MCF 10A (cell line): ENCODE data around the gene CBX3. TPM values are rescaled to one million over a fixed set of nuclear protein-coding genes. Genes with fewer than 3 reads are reported as not detected.

Experiments used
- BruUV-seq: library from RNA; stranded (reverse); fragments of 400-500 nt; replicated peaks from 2 replicates; lab custom pipeline; 2021; lab: Mats Ljungman, UMichigan
- CTCF ChIA-PET: fragments of 300-600 bp; sonication (Branson Sonifier 250); formaldehyde crosslinking; extraction: SDS; loops from one replicate; lab custom pipeline; 2021; ENCODE audit warnings: antibody characterized with exemption, inconsistent platforms; lab: Yijun Ruan, JAX
- POLR2A ChIA-PET: fragments of 300-600, 350-650 bp; sonication (Branson Sonifier 250); formaldehyde crosslinking; extraction: SDS; loops from one replicate; lab custom pipeline; 2020; ENCODE audit warnings: antibody characterized with exemption, inconsistent platforms; lab: Yijun Ruan, JAX
- DNase-seq: peaks from one replicate; pipeline ENCODE4 v3.0.0-alpha.2; 2018; ENCODE audit not compliant: unreplicated experiment
- H3K27ac Mint-ChIP-seq: one replicate; pipeline ENCODE4 v1.8.0; 2022; ENCODE audit warnings: mild to moderate bottlenecking, low read depth, mixed read lengths; ENCODE audit not compliant: unreplicated experiment
- H3K27me3 Mint-ChIP-seq: one replicate; pipeline ENCODE4 v1.8.0; 2022; ENCODE audit warnings: mixed read lengths; ENCODE audit not compliant: insufficient read depth, unreplicated experiment
- H3K36me3 Mint-ChIP-seq: one replicate; pipeline ENCODE4 v1.8.0; 2022; ENCODE audit warnings: mild to moderate bottlenecking, moderate library complexity, mixed read lengths; ENCODE audit not compliant: insufficient read depth, unreplicated experiment
- H3K4me1 Mint-ChIP-seq: one replicate; pipeline ENCODE4 v1.8.0; 2022; ENCODE audit warnings: mixed read lengths; ENCODE audit not compliant: insufficient read depth, unreplicated experiment
- H3K4me3 Mint-ChIP-seq: one replicate; pipeline ENCODE4 v1.8.0; 2022; ENCODE audit warnings: mild to moderate bottlenecking, moderate library complexity, mixed read lengths; ENCODE audit not compliant: unreplicated experiment
- H3K9me3 Mint-ChIP-seq: one replicate; pipeline ENCODE4 v1.8.0; 2022; ENCODE audit warnings: mixed read lengths; ENCODE audit not compliant: unreplicated experiment
- intact Hi-C: fragments of 100-400 bp; cut with micrococcal nuclease; formaldehyde crosslinking; loops from 2 replicates; pipeline ENCODE4 v1.14.1; 2022
- total RNA-seq: library from RNA; stranded (reverse); gene quantifications from 2 replicates; pipeline ENCODE4 v1.2.3, GENCODE V29; 2022
- TF ChIP-seq, protein P1 (sequence below): fragments of 200-600 bp; IDR thresholded peaks from one replicate; pipeline ENCODE4 v1.8.0; 2022; ENCODE audit warnings: antibody characterized with exemption, mild to moderate bottlenecking; ENCODE audit not compliant: unreplicated experiment

The CBX3 gene
- total RNA-seq, 1 experiment from 2014 or later = 171 TPM

DNA sequence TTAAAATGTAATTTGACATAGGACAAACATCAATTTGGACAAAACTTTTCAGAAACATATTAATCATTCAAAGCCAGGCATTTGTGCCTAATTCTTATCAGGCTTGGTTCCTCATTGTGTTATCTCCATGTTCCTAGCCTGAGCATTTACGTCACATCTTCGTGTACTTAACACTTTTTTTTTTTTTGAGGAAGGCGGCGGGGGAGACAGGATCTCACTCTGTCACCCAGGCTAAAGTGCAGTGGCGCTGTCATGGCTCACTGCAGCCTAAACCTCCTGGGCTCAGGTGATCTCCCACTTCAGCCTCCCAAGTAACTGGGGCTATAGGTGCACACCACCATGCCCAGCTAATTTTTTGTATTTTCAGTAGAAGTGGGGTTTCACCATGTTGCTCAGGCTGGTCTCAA, 20.8 kb upstream of the CBX3 start:
- Mint-ChIP-seq H3K27ac (no peak overlapping the region), H3K4me1 (peaks cover 6% of the 10 kb centered on the region), H3K27me3 (no peaks in the 10 kb centered on the region), H3K4me3 (no peak overlapping the region), H3K9me3 (no peaks in the 10 kb centered on the region), H3K36me3 (peaks cover 25% of the 10 kb centered on the region)
- CTCF ChIA-PET = interaction anchor here (0.6 to 4.7 kb wide), 4 partner anchors 89 to 288 kb away, joined by 3 to 28 read pairs (median 8); no protein-coding TSS in a partner anchor
- intact Hi-C loops = loop anchor here (2.0 kb wide), 1 partner anchor 90 kb away; no protein-coding TSS in a partner anchor
- POLR2A ChIA-PET = interaction anchor here (0.6 to 11.9 kb wide), 14 partner anchors 8 to 287 kb away, joined by 3 to 202 read pairs (median 3); partner anchors contain the start of genes CBX3, HNRNPA2B1 and NFE2L3
- DNase-seq = no peak
- no TSS peak for BruUV-seq
- TF ChIP-seq, protein P1, sequence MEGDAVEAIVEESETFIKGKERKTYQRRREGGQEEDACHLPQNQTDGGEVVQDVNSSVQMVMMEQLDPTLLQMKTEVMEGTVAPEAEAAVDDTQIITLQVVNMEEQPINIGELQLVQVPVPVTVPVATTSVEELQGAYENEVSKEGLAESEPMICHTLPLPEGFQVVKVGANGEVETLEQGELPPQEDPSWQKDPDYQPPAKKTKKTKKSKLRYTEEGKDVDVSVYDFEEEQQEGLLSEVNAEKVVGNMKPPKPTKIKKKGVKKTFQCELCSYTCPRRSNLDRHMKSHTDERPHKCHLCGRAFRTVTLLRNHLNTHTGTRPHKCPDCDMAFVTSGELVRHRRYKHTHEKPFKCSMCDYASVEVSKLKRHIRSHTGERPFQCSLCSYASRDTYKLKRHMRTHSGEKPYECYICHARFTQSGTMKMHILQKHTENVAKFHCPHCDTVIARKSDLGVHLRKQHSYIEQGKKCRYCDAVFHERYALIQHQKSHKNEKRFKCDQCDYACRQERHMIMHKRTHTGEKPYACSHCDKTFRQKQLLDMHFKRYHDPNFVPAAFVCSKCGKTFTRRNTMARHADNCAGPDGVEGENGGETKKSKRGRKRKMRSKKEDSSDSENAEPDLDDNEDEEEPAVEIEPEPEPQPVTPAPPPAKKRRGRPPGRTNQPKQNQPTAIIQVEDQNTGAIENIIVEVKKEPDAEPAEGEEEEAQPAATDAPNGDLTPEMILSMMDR = no peak

DNA sequence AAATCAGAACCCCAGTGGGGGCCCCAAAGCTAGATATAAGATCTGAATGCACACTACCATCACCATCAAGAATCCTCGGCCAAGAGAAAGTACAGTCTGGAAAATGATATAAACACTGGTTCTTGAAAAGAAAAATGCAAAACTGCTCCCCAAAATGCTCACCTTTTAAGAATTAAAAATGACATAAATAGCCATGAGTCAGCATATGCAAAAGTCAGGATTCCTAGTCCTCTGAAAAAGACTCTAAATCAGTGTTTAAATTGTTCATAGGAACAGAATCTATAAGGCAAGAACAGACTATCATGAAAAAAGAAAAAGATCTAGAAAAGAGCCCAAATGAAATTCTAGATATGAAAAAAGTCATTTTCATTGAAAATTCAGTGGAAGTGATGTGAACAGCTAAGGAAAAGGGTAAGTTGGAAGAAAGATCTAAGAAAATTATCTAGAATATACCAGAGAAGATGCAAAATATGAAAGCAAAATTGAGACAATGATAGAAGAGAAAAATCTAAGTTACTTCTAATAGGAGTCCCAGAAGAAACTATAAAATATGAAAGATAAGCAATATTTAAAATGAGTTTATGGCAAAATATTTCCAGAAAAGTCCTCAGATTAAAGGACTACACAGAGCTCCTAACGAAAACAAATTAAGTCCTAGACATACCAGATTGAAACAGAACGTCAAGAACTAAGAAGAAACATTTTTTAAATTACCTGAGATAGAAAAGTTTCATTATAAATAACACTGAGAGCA, 19.9 kb upstream of the CBX3 start:
- CTCF ChIA-PET = interaction anchor here (0.6 to 4.7 kb wide), 5 partner anchors 10 to 289 kb away, joined by 3 to 28 read pairs (median 8); no protein-coding TSS in a partner anchor
- DNase-seq = no peak
- H3K9me3 Mint-ChIP-seq = no peaks in the 10 kb centered on the region
- no peaks in the 10 kb centered on the region for H3K27me3 Mint-ChIP-seq
- H3K36me3 Mint-ChIP-seq = peaks cover 31% of the 10 kb centered on the region
- H3K4me3 Mint-ChIP-seq = no peak overlapping the region
- POLR2A ChIA-PET = interaction anchor here (0.6 to 11.9 kb wide), 15 partner anchors 7 to 980 kb away, joined by 3 to 202 read pairs (median 3); partner anchors contain the start of genes CBX3 and HNRNPA2B1
- intact Hi-C loops = loop anchor here (2.0 kb wide), 1 partner anchor 91 kb away; no protein-coding TSS in a partner anchor
- peak overlapping the region; percentile 40 for H3K27ac Mint-ChIP-seq
- H3K4me1 Mint-ChIP-seq = peaks cover 6% of the 10 kb centered on the region
- TF ChIP-seq, protein P1 = no peak
- no TSS peak for BruUV-seq

DNA sequence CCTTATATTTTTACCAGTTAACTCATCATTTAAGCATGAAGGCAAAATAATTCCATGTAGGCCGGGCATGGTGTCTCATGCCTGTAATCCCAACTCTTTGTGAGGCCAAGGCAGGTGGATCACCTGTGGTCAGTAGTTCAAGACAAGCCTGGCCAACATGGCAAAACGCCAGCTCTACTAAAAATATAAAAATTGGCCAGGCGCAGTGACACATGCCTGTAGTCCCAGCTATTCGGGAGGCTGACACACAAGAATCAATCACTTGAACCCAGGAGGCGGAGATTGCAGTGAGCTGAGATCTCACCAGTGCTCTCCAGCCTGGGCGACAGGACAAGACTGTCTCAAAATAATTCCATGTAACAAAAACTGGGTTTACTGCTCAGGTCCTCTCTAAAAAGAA, 19.3 kb upstream of the CBX3 start:
- ChIA-PET POLR2A (interaction anchor here (0.6 to 11.9 kb wide), 14 partner anchors 8 to 979 kb away, joined by 3 to 202 read pairs (median 4); partner anchors contain the start of genes CBX3, HNRNPA2B1 and NFE2L3), CTCF (interaction anchor here (1.5 to 4.7 kb wide), 3 partner anchors 30 to 182 kb away, joined by 4 to 28 read pairs (median 12); partner anchors contain the start of gene NFE2L3)
- H3K4me1 Mint-ChIP-seq = peaks cover 6% of the 10 kb centered on the region
- H3K36me3 Mint-ChIP-seq = peaks cover 38% of the 10 kb centered on the region
- BruUV-seq = no TSS peak
- DNase-seq = peak; percentile 52
- TF ChIP-seq, protein P1 = no peak
- intact Hi-C loops = no loop called here
- no peak overlapping the region for H3K27ac Mint-ChIP-seq
- no peaks in the 10 kb centered on the region for H3K27me3 Mint-ChIP-seq
- no peaks in the 10 kb centered on the region for H3K9me3 Mint-ChIP-seq
- H3K4me3 Mint-ChIP-seq = no peak overlapping the region

DNA sequence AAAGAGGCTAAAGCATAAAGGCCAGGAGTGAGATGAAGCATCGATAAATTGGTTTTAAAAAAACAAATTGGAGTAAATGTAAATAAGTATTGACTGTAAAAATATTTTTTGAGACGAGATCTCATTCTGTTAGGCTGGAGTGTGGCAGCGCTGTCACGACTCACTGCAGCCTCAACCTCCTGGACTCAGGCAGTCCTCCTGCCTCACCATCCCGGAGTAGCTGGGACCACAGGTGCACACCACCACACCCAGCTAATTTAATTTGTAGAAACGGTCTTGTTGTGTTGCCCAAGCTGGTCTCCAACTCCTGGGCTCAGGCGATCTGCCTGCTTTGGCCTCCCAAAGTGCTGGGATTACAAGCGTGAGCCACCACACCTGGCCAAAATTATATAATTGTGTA, 18.8 kb upstream of the CBX3 start:
- H3K36me3 Mint-ChIP-seq = peaks cover 42% of the 10 kb centered on the region
- intact Hi-C loops = no loop called here
- no peak overlapping the region for H3K27ac Mint-ChIP-seq
- BruUV-seq = no TSS peak
- no peaks in the 10 kb centered on the region for H3K9me3 Mint-ChIP-seq
- ChIA-PET CTCF (interaction anchor here (0.6 to 4.7 kb wide), 5 partner anchors 10 to 290 kb away, joined by 3 to 28 read pairs (median 4); partner anchors contain the start of gene NFE2L3), POLR2A (interaction anchor here (0.6 to 11.9 kb wide), 13 partner anchors 8 to 294 kb away, joined by 3 to 202 read pairs (median 4); partner anchors contain the start of genes CBX3, HNRNPA2B1 and NFE2L3)
- no peaks in the 10 kb centered on the region for H3K27me3 Mint-ChIP-seq
- peak; percentile 49 for DNase-seq
- peaks cover 6% of the 10 kb centered on the region for H3K4me1 Mint-ChIP-seq
- TF ChIP-seq, protein P1 = no peak
- H3K4me3 Mint-ChIP-seq = no peak overlapping the region
